Uterus (tissue), 4 donors: ENCODE results near the gene ARHGAP45. TPM values are rescaled to one million over a fixed set of nuclear protein-coding genes. Genes with fewer than 3 reads are reported as not detected.

Experiments used
- DNase-seq, 2 donors: peaks; one replicate each; pipeline ENCODE4 v3.0.0-alpha.2; 2019 to 2020
- H3K27ac ChIP-seq, 2 donors: fragments of 200-600 bp; sonication (generic); 1 replicate in 1 of 2; 2 replicates in 1 of 2; pipeline ENCODE4 v1.5.1; 2016 to 2018
- H3K27me3 ChIP-seq, 2 donors: fragments of 200-600 bp; sonication (generic); one replicate each; pipeline ENCODE4 v1.5.1; 2018 to 2019; ENCODE audit warnings: control low read depth in 1 of 2
- H3K36me3 ChIP-seq, 2 donors: fragments of 200-600 bp; sonication (generic); one replicate each; pipeline ENCODE4 v1.5.1; 2019; ENCODE audit warnings: control low read depth in 1 of 2
- H3K4me1 ChIP-seq, 2 donors: fragments of 200-600 bp; sonication (generic); one replicate each; pipeline ENCODE4 v1.5.1; 2018 to 2019; ENCODE audit warnings: control low read depth in 1 of 2
- H3K4me3 ChIP-seq, 2 donors: fragments of 200-600 bp; sonication (generic); 1 replicate in 1 of 2; 2 replicates in 1 of 2; pipeline ENCODE4 v1.5.1; 2018 to 2019; ENCODE audit warnings: mild to moderate bottlenecking in 1 of 2
- H3K9me3 ChIP-seq, 2 donors: fragments of 200-600 bp; sonication (generic); one replicate each; pipeline ENCODE4 v1.5.1; 2019; ENCODE audit warnings: control low read depth in 1 of 2
- CTCF ChIP-seq, 4 experiments: fragments of 200-600 bp in 2 of 4; fragments of 450-650 bp in 2 of 4; sonication (generic) in 2 of 4; IDR thresholded peaks; one replicate each; pipeline ENCODE4 v1.5.1; 2016 to 2019; ENCODE audit warnings: antibody characterized with exemption in 4 of 4, mild to moderate bottlenecking in 2 of 4, moderate library complexity in 1 of 4
- POLR2A ChIP-seq, 2 donors: fragments of 450-650 bp; IDR thresholded peaks; one replicate each; pipeline ENCODE4 v1.6.1; 2016; ENCODE audit warnings: antibody characterized with exemption in 2 of 2, mild to moderate bottlenecking in 1 of 2, moderate library complexity in 1 of 2
- intact Hi-C: fragments of 100-400 bp; cut with DNase I; formaldehyde crosslinking; loops from one replicate; pipeline ENCODE4 v1.15.1; 2023; ENCODE audit warnings: low total_unique reads
- total RNA-seq, 4 donors: library from RNA; depleted of rRNA in 3 of 4; stranded (reverse); fragments of >200 nt in 3 of 4; gene quantifications; one replicate each; pipeline versions ENCODE4 v1.1.0 to v1.2.4, GENCODE V29; 2014 to 2023
- donor health status: DM: yes; HTN: yes; CAD: no.

ARHGAP45 gene
- total RNA-seq, 4 donors from 2014 or later = 4.1 to 154 (median 8.6) TPM

DNA sequence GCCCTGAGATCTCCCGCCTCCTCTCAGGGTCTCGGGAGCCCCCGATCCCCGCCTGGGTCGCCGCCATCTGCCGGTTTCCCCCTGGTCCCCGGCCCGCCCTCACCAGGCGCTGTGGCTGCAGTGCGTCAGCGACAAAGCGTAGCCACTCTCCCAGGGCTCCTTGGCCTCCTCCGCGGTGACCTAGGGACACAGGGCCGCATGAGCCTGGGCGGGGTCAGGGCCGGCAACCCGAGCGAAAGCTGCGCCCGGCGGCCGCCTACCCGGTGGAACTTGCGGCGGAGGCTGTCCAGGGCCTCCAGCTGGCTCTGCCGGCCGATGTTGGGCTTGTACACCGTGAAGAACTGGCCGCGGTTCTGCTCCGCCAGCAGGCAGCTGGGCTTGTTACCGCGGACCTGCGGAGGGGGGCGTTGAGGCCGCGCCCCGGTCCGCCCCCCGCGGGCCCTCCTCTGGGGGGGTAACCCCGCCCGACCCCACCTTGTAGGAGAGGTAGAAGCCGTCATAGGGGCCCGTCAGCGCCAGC is 42.1 kb downstream of the ARHGAP45 start:
- Histone ChIP-seq H3K4me3 (no peak overlapping the region), H3K9me3 (no peaks in the 10 kb centered on the region), H3K27me3 (no peaks in the 10 kb centered on the region), H3K4me1 (peaks cover 9 to 18% of the 10 kb centered on the region in 2 donors), H3K27ac (no peak overlapping the region), H3K36me3 (no peaks in the 10 kb centered on the region)
- no peak for DNase-seq
- TF ChIP-seq CTCF (IDR thresholded peaks at IDR 0.05) = no peak
- no peak for TF ChIP-seq POLR2A (IDR thresholded peaks at IDR 0.05)
- intact Hi-C loops = loop anchor here (10.0 kb wide), 1 partner anchor 184 kb away; the partner anchor contains the start of gene ARID3A

- Histone ChIP-seq H3K36me3 (no peaks in the 10 kb centered on the region), H3K27ac (no peak overlapping the region), H3K4me1 (peaks cover 9 to 14% of the 10 kb centered on the region in 2 donors), H3K9me3 (no peaks in the 10 kb centered on the region), H3K4me3 (no peak overlapping the region), H3K27me3 (no peaks in the 10 kb centered on the region)
- DNase-seq = no peak
- intact Hi-C loops = loop anchor here (5.0 to 10.0 kb wide), 2 partner anchors 82 to 185 kb away; partner anchors contain the start of gene ARID3A
- TF ChIP-seq CTCF (IDR thresholded peaks at IDR 0.05) = no peak
- no peak for TF ChIP-seq POLR2A (IDR thresholded peaks at IDR 0.05)
Measured at GRCh38 chr19:1109697-1110671, 43.0 kb downstream of the ARHGAP45 start.

- Histone ChIP-seq H3K4me3 (no peak overlapping the region), H3K27me3 (no peaks in the 10 kb centered on the region), H3K4me1 (peaks cover 5 to 7% of the 10 kb centered on the region in 2 donors), H3K27ac (peak overlapping the region in 1 of 2 donors; percentile 72), H3K9me3 (no peaks in the 10 kb centered on the region), H3K36me3 (no peaks in the 10 kb centered on the region)
- no peak for DNase-seq
- intact Hi-C loops = loop anchor here (5.0 kb wide), 1 partner anchor 81 kb away; no protein-coding TSS in a partner anchor
- TF ChIP-seq CTCF (IDR thresholded peaks at IDR 0.05) = no peak
- TF ChIP-seq POLR2A (IDR thresholded peaks at IDR 0.05) = no peak
Measured at GRCh38 chr19:1110809-1111640, 44.1 kb downstream of the ARHGAP45 start.

DNA sequence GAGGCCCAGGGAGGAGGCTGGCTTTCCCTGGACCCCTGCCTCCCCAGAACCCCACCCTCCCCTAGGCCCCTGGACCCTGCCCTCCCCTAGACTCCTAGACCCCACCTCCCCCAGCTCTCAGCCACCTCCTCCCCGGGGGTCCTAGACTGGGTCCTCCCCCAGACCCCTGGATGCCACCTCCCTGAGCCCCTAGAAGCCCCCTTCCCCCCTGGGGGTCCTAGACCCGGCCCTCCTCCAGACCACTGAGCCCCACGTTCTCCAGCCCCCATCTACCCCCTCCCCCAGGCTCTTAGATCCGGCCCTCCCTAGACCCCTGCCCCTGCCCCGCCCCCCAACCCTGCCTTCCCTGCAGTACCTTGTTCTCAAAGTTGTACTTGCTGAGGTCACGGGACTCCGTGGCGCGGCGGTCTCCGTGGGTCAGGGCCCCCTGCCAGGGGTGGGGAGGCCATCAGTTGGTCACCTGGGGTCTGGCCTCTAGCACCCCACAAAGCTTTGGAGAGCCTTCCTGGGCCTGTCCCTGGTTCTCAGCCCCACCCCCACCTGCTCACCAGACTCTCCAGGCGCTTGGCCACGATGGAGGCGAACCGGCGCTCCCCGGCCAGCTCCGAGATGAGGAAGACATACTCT is 44.8 kb downstream of the ARHGAP45 start:
- Histone ChIP-seq H3K36me3 (no peaks in the 10 kb centered on the region), H3K9me3 (no peaks in the 10 kb centered on the region), H3K4me3 (no peak overlapping the region), H3K4me1 (peaks cover 5 to 7% of the 10 kb centered on the region in 2 donors), H3K27ac (peak overlapping the region; percentile 71 to 72), H3K27me3 (no peaks in the 10 kb centered on the region)
- TF ChIP-seq POLR2A (IDR thresholded peaks at IDR 0.05) (no peak), CTCF (IDR thresholded peaks at IDR 0.05) (no peak)
- DNase-seq = no peak
- intact Hi-C loops = loop anchor here (5.0 kb wide), 1 partner anchor 81 kb away; no protein-coding TSS in a partner anchor
